GM12875 (cell line): Measurements from ENCODE around the gene CDS2.

Source experiments
- H3K4me3 ChIP-seq: one replicate; pipeline ENCODE4 v1.5.1; 2011; ENCODE audit warnings: low read depth, low read length, control low read depth
- TF ChIP-seq, protein P1 (sequence below): IDR thresholded peaks from 2 replicates; pipeline ENCODE4 v1.5.1; 2011; ENCODE audit warnings: low read depth, mild to moderate bottlenecking, control low read depth, inconsistent platforms, low read length, moderate library complexity, borderline replicate concordance; ENCODE audit not compliant: insufficient read depth

The CDS2 gene

DNA sequence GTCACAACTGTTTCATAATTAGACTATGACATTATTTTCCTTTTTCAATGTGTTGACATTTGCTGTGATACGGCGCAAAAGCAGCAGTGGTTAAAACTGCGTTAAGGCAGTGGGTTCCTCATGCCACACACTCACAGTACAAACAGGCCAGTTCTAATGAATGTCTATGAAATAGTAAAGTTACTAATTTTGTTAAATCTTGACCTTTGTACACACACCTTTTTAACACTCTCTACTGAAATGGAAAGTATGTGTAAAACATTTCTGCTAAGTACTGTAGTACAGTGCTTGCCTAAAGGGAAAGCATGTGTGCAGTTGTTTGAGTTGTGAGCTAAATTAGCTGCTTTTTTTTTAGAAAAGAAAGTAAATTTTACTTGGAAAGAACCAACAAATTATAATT is 60.3 kb downstream of the CDS2 start:
- H3K4me3 ChIP-seq = no peak overlapping the region
- TF ChIP-seq, protein P1, sequence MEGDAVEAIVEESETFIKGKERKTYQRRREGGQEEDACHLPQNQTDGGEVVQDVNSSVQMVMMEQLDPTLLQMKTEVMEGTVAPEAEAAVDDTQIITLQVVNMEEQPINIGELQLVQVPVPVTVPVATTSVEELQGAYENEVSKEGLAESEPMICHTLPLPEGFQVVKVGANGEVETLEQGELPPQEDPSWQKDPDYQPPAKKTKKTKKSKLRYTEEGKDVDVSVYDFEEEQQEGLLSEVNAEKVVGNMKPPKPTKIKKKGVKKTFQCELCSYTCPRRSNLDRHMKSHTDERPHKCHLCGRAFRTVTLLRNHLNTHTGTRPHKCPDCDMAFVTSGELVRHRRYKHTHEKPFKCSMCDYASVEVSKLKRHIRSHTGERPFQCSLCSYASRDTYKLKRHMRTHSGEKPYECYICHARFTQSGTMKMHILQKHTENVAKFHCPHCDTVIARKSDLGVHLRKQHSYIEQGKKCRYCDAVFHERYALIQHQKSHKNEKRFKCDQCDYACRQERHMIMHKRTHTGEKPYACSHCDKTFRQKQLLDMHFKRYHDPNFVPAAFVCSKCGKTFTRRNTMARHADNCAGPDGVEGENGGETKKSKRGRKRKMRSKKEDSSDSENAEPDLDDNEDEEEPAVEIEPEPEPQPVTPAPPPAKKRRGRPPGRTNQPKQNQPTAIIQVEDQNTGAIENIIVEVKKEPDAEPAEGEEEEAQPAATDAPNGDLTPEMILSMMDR = no peak

DNA sequence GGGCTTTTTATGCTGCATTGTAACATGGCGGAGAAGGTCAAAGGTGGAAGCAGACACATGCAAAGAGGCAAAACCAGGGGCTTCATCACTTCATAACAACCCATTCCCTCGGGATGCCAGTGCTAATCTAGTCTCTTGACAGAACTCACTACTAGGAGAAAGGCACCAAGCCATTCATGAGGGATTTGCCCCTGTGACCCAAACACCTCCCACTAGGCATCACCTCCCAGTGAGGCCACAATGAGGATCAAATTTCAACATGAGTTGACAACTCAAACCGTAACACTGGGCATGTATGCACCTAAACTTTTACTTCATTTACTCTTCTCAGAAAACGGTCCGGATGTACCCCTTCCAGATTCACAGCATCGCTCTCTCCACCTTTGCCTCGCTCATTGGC is 61.9 kb downstream of the CDS2 start:
- TF ChIP-seq, protein P1 = no peak
- no peak overlapping the region for H3K4me3 ChIP-seq

DNA sequence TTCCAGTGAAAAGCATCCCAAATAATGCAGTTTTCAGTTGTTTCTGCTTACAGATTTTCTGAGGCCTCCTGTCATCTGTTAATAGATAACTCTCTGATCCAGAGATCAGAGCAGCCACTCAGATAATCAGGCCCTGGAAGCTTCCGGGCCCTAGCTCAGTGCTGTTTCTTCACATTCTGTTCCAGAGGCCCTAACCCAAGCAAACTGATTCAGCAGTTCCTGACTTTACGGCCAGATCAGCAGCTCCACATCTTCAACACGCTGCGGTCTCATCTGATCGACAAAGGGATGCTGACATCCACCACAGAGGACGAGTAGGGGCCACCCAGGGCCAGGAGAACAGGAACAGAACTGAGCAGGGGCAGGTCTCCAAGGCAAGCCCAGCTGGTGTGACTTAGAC is 63.1 kb downstream of the CDS2 start:
- TF ChIP-seq, protein P1 = no peak
- H3K4me3 ChIP-seq = no peak overlapping the region

DNA sequence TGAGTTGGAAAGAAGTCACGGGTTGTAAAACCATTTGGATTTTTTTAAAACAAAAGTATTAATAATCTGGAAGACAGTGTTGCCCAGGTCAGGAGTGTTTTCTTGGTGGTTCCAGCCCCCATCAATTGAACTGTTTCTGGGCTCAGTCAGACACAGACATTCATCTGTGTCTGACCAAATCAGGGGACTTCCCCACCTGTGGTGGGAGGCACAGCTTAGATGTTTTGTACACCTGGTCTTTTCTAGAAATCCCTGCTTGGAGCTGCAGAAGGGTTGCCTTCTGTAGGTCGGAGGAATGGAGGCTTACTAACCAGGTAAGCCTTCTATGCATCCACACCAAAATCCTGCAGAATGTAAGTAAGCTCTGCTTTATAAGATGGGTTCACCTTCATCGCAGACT is 63.6 kb downstream of the CDS2 start:
- TF ChIP-seq, protein P1 = no peak
- H3K4me3 ChIP-seq = no peak overlapping the region

DNA sequence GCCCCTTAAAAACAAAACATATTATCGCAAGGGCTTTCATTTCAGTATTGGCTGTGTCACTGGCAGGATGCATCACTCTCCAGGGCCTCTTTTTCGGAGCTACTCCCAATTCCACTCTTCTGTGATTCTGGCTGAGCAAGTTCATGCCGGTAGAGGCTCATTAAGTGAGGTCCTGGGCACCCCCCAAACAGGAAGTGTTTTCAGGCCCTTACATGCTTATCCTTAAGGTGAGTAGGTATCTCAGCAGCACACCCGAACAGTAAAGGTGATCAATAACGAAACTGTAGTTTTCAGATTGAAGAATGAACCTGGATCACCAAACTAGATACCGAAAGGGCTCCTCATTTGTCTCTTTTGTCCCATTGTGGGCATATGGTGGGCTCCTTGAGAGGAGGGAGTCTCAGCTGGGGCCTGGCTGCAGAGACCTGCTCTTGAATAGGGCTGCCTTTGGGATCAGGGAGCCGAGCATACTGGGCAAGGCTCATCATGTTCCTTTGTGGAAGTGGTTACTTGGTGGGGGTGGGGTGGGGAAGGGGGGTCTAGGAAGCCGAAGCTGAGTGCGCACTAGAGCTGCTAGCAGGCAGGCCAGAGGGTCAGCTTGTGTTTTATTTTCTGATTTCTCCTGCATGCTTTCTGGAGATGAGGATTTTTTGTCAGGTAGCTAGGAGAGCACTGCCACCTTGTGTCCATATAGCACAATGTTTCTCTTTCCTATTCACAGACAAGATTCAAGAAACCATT is 65.2 kb downstream of the CDS2 start:
- TF ChIP-seq, protein P1 = peak; percentile 51; the same call in 1 of the 2 replicates
- H3K4me3 ChIP-seq = no peak overlapping the region

DNA sequence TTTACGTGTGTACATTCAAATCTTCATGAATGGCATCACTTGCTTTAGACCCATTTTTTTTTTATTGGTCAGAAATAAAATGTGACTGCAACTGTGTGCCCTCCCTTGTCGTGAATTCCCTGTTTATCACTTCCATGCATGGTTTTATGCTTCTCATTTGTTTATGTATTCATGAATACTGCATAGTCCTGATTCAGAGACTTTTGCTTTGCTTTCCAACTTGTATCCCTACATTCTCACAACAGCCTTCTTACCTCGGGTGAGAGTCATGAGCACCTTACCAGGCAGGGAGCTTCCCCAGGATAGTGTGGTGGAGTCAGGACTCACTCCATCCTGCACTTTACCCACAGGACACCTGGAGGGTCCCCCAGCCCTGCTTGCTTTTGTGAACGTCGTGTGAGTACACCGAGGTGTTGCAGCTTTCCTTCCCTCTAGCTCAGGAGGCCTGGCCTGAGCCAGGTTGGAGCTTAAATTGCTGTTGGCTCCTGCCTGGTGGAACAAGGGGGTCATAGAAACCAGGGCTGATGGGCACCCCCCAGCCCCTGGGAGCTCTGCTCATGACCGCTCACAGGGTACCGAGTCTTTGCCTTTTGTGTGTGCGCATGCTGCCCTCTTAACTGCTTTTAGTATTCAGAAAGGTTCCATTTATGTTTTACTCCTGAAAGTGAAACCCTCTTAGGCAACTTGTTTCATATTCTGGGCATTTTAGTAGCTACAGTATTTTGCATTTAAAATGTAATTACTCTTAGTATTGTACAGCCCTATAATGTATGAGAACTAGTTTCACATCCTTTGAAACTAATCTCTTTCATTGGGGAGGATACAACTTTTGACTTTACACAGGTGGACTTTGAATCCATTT is 66.0 kb downstream of the CDS2 start:
- TF ChIP-seq, protein P1 = no peak
- no peak overlapping the region for H3K4me3 ChIP-seq
